ENCODE results near the gene RARRES1.

The RARRES1 gene

GRCh38 chr3:158663246-158663645, 69.0 kb downstream of the RARRES1 start:
- no peak for DNase-seq
- H3K4me3 Mint-ChIP-seq = no peak overlapping the region

GRCh38 chr3:158660711-158661110, 71.5 kb downstream of the RARRES1 start:
- no peak overlapping the region for H3K4me3 Mint-ChIP-seq
- no peaks in the 10 kb centered on the region for H3K9me3 Mint-ChIP-seq
- H3K4me1 Mint-ChIP-seq = no peaks in the 10 kb centered on the region
- TF ChIP-seq CTCF (IDR thresholded peaks at IDR 0.05) = no peak
- no peak for DNase-seq
- H3K27ac Mint-ChIP-seq = no peak overlapping the region
- peaks cover 21% of the 10 kb centered on the region for H3K36me3 Mint-ChIP-seq (ENCODE audit: low read depth)
- no peaks in the 10 kb centered on the region for H3K27me3 Mint-ChIP-seq (ENCODE audit: low read depth, poor library complexity)

More at GRCh38 chr3:158663246-158663645, 69.0 kb downstream of the RARRES1 start:
- no peaks in the 10 kb centered on the region for H3K4me1 Mint-ChIP-seq
- H3K27me3 Mint-ChIP-seq (ENCODE audit: low read depth, poor library complexity) = no peaks in the 10 kb centered on the region
- no peak overlapping the region for H3K27ac Mint-ChIP-seq
- no peak for TF ChIP-seq CTCF (IDR thresholded peaks at IDR 0.05)
- H3K36me3 Mint-ChIP-seq (ENCODE audit: low read depth) = peaks cover 22% of the 10 kb centered on the region
- H3K9me3 Mint-ChIP-seq = no peaks in the 10 kb centered on the region

GRCh38 chr3:158659454-158660237, 72.6 kb downstream of the RARRES1 start:
- TF ChIP-seq CTCF (IDR thresholded peaks at IDR 0.05) = peak; percentile 54
- no peaks in the 10 kb centered on the region for H3K9me3 Mint-ChIP-seq
- H3K4me3 Mint-ChIP-seq = no peak overlapping the region
- peaks cover 21% of the 10 kb centered on the region for H3K36me3 Mint-ChIP-seq (ENCODE audit: low read depth)
- peak; percentile 49 for DNase-seq
- no peaks in the 10 kb centered on the region for H3K27me3 Mint-ChIP-seq (ENCODE audit: low read depth, poor library complexity)
- no peaks in the 10 kb centered on the region for H3K4me1 Mint-ChIP-seq
- no peak overlapping the region for H3K27ac Mint-ChIP-seq

GRCh38 chr3:158658889-158659288, 73.4 kb downstream of the RARRES1 start:
- Mint-ChIP-seq H3K27me3 (ENCODE audit: low read depth, poor library complexity) (no peaks in the 10 kb centered on the region), H3K36me3 (ENCODE audit: low read depth) (peaks cover 15% of the 10 kb centered on the region), H3K9me3 (no peaks in the 10 kb centered on the region), H3K4me3 (no peak overlapping the region), H3K27ac (no peak overlapping the region), H3K4me1 (no peaks in the 10 kb centered on the region)
- no peak for DNase-seq
- TF ChIP-seq CTCF (IDR thresholded peaks at IDR 0.05) = no peak

GRCh38 chr3:158652463-158652862, 79.8 kb downstream of the RARRES1 start:
- Mint-ChIP-seq H3K27me3 (ENCODE audit: low read depth, poor library complexity) (no peaks in the 10 kb centered on the region), H3K27ac (no peak overlapping the region), H3K9me3 (no peaks in the 10 kb centered on the region), H3K36me3 (ENCODE audit: low read depth) (peaks cover 34% of the 10 kb centered on the region), H3K4me3 (no peak overlapping the region), H3K4me1 (no peaks in the 10 kb centered on the region)
- no peak for DNase-seq
- TF ChIP-seq CTCF (IDR thresholded peaks at IDR 0.05) = no peak

- no peak overlapping the region for H3K27ac Mint-ChIP-seq
- no peaks in the 10 kb centered on the region for H3K27me3 Mint-ChIP-seq (ENCODE audit: low read depth, poor library complexity)
- peaks cover 38% of the 10 kb centered on the region for H3K36me3 Mint-ChIP-seq (ENCODE audit: low read depth)
- TF ChIP-seq CTCF (IDR thresholded peaks at IDR 0.05) = no peak
- no peak overlapping the region for H3K4me3 Mint-ChIP-seq
- no peaks in the 10 kb centered on the region for H3K9me3 Mint-ChIP-seq
- no peak for DNase-seq
- peaks cover 3% of the 10 kb centered on the region for H3K4me1 Mint-ChIP-seq
These were observed 81.1 kb downstream of the RARRES1 start for GRCh38 chr3:158651192-158651591.

Measured in nephron progenitor cell (in vitro differentiated cells).